SH-SY5Y (cell line): ENCODE results near the gene C20orf204.

ENCODE experiments used
- GATA2 ChIP-seq: IDR thresholded peaks from 2 replicates; pipeline ENCODE4 v1.6.1; 2011; ENCODE audit warnings: mild to moderate bottlenecking, low read depth, low read length
- GATA3 ChIP-seq: IDR thresholded peaks from 2 replicates; pipeline ENCODE4 v1.6.1; 2011; ENCODE audit warnings: low read depth, mild to moderate bottlenecking, low read length, moderate library complexity

DNA sequence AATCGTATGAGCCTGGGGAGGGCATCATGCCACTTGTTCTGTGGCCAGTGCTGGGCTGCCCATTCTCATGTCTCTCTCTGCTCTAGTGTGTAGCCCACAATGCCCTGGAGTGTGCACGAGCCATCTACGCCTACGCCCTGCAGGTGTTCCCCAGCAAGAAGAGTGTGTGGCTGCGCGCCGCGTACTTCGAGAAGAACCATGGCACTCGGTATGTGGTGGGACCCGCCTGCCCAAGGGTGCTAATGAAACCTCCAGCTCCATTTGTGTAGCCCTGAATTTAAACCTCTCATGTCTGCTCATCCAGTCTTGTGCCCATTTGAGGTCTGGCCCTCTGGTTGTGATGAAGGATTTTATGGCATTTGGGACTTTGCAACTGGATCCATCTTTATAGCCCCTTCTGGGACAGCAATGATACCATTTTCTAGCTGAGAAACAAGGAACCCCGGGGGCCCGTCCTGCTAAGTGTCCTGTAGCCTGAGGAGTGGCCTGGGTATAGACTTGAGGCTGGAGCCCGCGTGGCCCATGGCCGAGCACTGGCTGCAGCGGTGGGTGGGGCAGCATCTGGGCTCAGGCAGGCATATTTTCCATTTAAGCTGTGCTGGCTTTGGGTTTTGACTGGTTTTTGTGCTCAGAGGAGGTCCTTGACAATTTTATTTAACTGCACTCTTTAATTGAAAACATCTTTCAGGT lies 13.2 kb upstream of the C20orf204 start:
- TF ChIP-seq GATA3 (no peak), GATA2 (no peak)
